Spleen (tissue), 11 donors: Measurements from ENCODE around the gene PKD2L2. TPM values are rescaled to one million over a fixed set of nuclear protein-coding genes. Genes with fewer than 3 reads are reported as not detected.
"Not testable (repeated sequence)": the region's sequence is repeated elsewhere in the genome, so short reads cannot be mapped to it uniquely, and the experiment has no call there.

Experiments
- DNase-seq: peaks from one replicate; pipeline ENCODE4 v3.0.0-alpha.2; 2020
- H3K27ac ChIP-seq, 8 donors: fragments of 200-600 bp; sonication (generic) in 7 of 8; 1 replicate in 4 of 8; 2 replicates in 4 of 8; pipeline versions ENCODE4 v1.5.0 to v1.8.0; 2016 to 2021; ENCODE audit warnings: inconsistent platforms in 4 of 8, mild to moderate bottlenecking in 4 of 8, moderate library complexity in 1 of 8
- H3K27me3 ChIP-seq, 7 donors: fragments of 200-600 bp; sonication (generic) in 6 of 7; replicated peaks in 1 of 7; 1 replicate in 4 of 7; 2 replicates in 3 of 7; pipeline versions ENCODE4 v1.5.0 to v1.8.0; 2016 to 2021; ENCODE audit warnings: inconsistent platforms in 3 of 7, mild to moderate bottlenecking in 1 of 7
- H3K36me3 ChIP-seq, 6 donors: fragments of 200-600 bp; sonication (generic) in 5 of 6; 1 replicate in 4 of 6; 2 replicates in 2 of 6; pipeline versions ENCODE4 v1.5.0 to v1.8.0; 2016 to 2021; ENCODE audit warnings: inconsistent platforms in 2 of 6
- H3K4me1 ChIP-seq, 6 donors: fragments of 200-600 bp; sonication (generic) in 5 of 6; 1 replicate in 3 of 6; 2 replicates in 3 of 6; pipeline versions ENCODE4 v1.5.0 to v1.8.0; 2016 to 2021; ENCODE audit warnings: inconsistent platforms in 3 of 6
- H3K4me3 ChIP-seq, 8 donors: fragments of 200-600 bp; sonication (generic) in 7 of 8; 1 replicate in 4 of 8; 2 replicates in 4 of 8; pipeline versions ENCODE4 v1.5.0 to v1.8.0; 2016 to 2021; ENCODE audit warnings: inconsistent platforms in 4 of 8, mild to moderate bottlenecking in 4 of 8, moderate library complexity in 2 of 8
- H3K9me3 ChIP-seq, 8 donors: fragments of 200-600 bp; sonication (generic) in 7 of 8; 1 replicate in 4 of 8; 2 replicates in 4 of 8; pipeline versions ENCODE4 v1.5.0 to v1.8.0; 2016 to 2021; ENCODE audit warnings: inconsistent platforms in 4 of 8
- POLR2A ChIP-seq, 3 donors: fragments of 450-650 bp; IDR thresholded peaks; one replicate each; pipeline ENCODE4 v1.5.1; 2017; ENCODE audit warnings: antibody characterized with exemption in 3 of 3, mild to moderate bottlenecking in 1 of 3
- POLR2AphosphoS5 ChIP-seq, 3 donors: sonication (generic); formaldehyde crosslinking; IDR thresholded peaks; one replicate each; pipeline ENCODE4 v1.5.1; 2017; ENCODE audit warnings: antibody characterized with exemption in 3 of 3
- WGBS, 5 donors: extraction: QIAGEN DNeasy Blood & Tissue Kit in 3 of 5; methylation state at CpG; one replicate each; pipeline versions ENCODE4 v1.1.5 to v1.1.7; 2013 to 2018; 5-methylcytosine and 5-hydroxymethylcytosine counted together
- intact Hi-C: fragments of 100-400 bp; cut with DNase I; formaldehyde crosslinking; loops from one replicate; pipeline ENCODE4 v1.15.0; 2023; ENCODE audit warnings: low total_unique reads
- polyA plus RNA-seq, 3 donors: library from polyadenylated mRNA; stranded (reverse); fragments of 200-250 nt; gene quantifications; one replicate each; pipeline ENCODE4 v1.2.1, GENCODE V29; 2013
- total RNA-seq, 7 donors: library from RNA; depleted of rRNA in 3 of 7; stranded (reverse); fragments of >200 nt in 3 of 7; fragmentation: NEBNext Ultra II Directional in 4 of 7; extraction: Animal tissue kit (Norgen Biotek cat#: 25700) in 4 of 7; gene quantifications; one replicate each; pipeline versions ENCODE4 v1.1.0 to v1.2.1, GENCODE V29; 2016 to 2021
- TF ChIP-seq, protein P1 (sequence below), 11 experiments: fragments of 200-600 bp in 7 of 11; fragments of 450-650 bp in 4 of 11; sonication (generic) in 4 of 11; IDR thresholded peaks in 8 of 11; conservative IDR thresholded peaks in 3 of 11; 1 replicate in 7 of 11; 2 replicates in 4 of 11; pipeline versions ENCODE4 v1.4.0 to v1.8.0; 2016 to 2021; ENCODE audit warnings: antibody characterized with exemption in 11 of 11, inconsistent platforms in 4 of 11, mild to moderate bottlenecking in 1 of 11
- donor health status: healthy with polysubstance abuse.
- donor health status: DM: no; HTN: no; CAD: no; lungs with moderate emphysema.
- donor health status: DM: no; HTN: no; CAD: no.
- donor health status: Bipolar disorder and iron deficiency.
- donor health status: healthy.
- donor health status: DM: no; HTN: no; CAD: no.
- donor health status: DM: yes; HTN: yes; CAD: no.

The PKD2L2 gene
- total and polyA plus RNA-seq, 10 donors: 0.09 to 1.8 (median 1.1) TPM; not detected in 7

GRCh38 chr5:137960141-137960540 lies 70.9 kb downstream of the PKD2L2 start:
- intact Hi-C loops: no loop called here
- H3K27me3 ChIP-seq: no peaks in the 10 kb centered on the region
- no peaks in the 10 kb centered on the region for H3K9me3 ChIP-seq
- 90 to 97% (median 94%) methylated on average over 2 of the region's 2 CpGs for WGBS, 5 donors
- no peak for TF ChIP-seq POLR2AphosphoS5 (IDR thresholded peaks at IDR 0.05)
- no peak for TF ChIP-seq POLR2A (IDR thresholded peaks at IDR 0.05)
- TF ChIP-seq, protein P1, sequence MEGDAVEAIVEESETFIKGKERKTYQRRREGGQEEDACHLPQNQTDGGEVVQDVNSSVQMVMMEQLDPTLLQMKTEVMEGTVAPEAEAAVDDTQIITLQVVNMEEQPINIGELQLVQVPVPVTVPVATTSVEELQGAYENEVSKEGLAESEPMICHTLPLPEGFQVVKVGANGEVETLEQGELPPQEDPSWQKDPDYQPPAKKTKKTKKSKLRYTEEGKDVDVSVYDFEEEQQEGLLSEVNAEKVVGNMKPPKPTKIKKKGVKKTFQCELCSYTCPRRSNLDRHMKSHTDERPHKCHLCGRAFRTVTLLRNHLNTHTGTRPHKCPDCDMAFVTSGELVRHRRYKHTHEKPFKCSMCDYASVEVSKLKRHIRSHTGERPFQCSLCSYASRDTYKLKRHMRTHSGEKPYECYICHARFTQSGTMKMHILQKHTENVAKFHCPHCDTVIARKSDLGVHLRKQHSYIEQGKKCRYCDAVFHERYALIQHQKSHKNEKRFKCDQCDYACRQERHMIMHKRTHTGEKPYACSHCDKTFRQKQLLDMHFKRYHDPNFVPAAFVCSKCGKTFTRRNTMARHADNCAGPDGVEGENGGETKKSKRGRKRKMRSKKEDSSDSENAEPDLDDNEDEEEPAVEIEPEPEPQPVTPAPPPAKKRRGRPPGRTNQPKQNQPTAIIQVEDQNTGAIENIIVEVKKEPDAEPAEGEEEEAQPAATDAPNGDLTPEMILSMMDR (IDR thresholded peaks at IDR 0.05 in 8 of 11, conservative IDR thresholded peaks at IDR 0.05 in 3 of 11): no peak
- peaks cover 2 to 98% (median 34%) of the 10 kb centered on the region in 6 donors for H3K36me3 ChIP-seq
- no peak overlapping the region for H3K27ac ChIP-seq
- H3K4me3 ChIP-seq: no peak overlapping the region
- H3K4me1 ChIP-seq: no peaks in the 10 kb centered on the region
- DNase-seq: no peak

DNA sequence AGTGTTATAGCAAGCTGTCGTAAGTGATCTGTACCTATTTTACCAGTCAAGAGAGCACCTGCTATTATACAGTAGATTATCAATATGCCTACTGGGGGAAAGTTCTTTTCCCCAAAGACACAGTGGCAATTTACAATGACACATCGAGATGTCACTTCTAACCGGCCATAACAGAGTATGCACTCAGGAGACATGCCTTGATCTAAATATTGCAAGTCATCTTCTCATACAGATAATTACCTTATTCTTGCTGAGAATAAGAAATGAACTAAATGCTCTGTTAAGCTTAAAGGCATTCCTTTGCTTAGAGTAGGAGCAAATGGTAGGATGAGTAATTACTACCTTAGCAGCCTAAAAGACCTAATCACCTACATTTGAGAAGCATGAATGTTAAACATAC lies 71.6 kb downstream of the PKD2L2 start:
- H3K36me3 ChIP-seq: peaks cover 2 to 98% (median 36%) of the 10 kb centered on the region in 6 donors
- no peaks in the 10 kb centered on the region for H3K4me1 ChIP-seq
- H3K9me3 ChIP-seq: no peaks in the 10 kb centered on the region
- no peak overlapping the region for H3K4me3 ChIP-seq
- TF ChIP-seq POLR2A (IDR thresholded peaks at IDR 0.05) (no peak), POLR2AphosphoS5 (IDR thresholded peaks at IDR 0.05) (no peak)
- TF ChIP-seq, protein P1 (IDR thresholded peaks at IDR 0.05 in 8 of 11, conservative IDR thresholded peaks at IDR 0.05 in 3 of 11): no peak
- DNase-seq: no peak
- intact Hi-C loops: no loop called here
- H3K27ac ChIP-seq: no peak overlapping the region
- H3K27me3 ChIP-seq: no peaks in the 10 kb centered on the region
- WGBS, 5 donors: 86 to 95% (median 92%) methylated on average over 3 of the region's 3 CpGs

DNA sequence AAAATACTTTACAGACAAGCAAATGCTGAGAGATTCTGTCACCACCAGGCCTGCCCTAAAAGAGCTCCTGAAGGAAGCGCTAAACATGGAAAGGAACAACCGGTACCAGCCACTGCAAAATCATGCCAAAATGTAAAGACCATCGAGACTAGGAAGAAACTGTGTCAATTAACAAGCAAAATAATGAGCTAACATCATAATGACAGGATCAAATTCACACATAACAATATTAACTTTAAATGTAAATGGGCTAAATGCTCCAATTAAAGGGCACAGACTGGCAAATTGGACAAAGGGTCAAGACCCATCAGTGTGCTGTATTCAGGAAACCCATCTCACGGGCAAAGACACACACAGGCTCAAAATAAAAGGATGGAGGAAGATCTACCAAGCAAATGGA lies 81.1 kb downstream of the PKD2L2 start:
- DNase-seq, intact Hi-C loops, H3K27me3 ChIP-seq, H3K4me1 ChIP-seq, H3K27ac ChIP-seq, H3K4me3 ChIP-seq, H3K9me3 ChIP-seq: not testable (repeated sequence)
- 96 to 99% (median 97%) methylated on average over 2 to 4 of the region's 4 CpGs for WGBS, 5 donors
- peaks cover 0 to 47% (median 21%) of the 10 kb centered on the region in 6 donors for H3K36me3 ChIP-seq

DNA sequence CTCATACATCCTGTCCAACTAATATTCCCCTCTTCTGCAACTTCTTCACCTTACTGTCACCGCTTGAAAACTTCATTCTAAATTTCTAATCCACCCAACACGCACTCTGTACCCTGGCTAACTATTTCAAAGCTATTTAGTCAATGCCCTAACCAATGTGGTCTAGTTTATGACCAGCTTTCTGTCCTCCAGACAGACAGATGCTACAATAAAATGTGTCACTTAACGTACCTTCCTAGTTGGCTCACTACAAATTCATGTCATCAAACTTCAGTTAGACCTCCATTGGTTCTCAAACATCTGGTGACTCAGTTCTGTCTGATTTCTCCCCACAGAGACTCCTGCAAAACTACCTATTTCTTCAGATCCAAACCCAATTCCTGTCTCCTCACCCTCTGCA lies 86.0 kb downstream of the PKD2L2 start:
- WGBS, 5 donors: 90 to 98% (median 94%) methylated on average over 3 of the region's 3 CpGs
- Histone ChIP-seq H3K27me3 (no peaks in the 10 kb centered on the region), H3K4me1 (no peaks in the 10 kb centered on the region), H3K36me3 (peaks cover 0 to 64% (median 22%) of the 10 kb centered on the region in 6 donors), H3K4me3 (no peak overlapping the region), H3K27ac (no peak overlapping the region), H3K9me3 (peaks cover 0 to 3% (median 1%) of the 10 kb centered on the region in 8 donors)
- TF ChIP-seq, protein P1 (IDR thresholded peaks at IDR 0.05 in 8 of 11, conservative IDR thresholded peaks at IDR 0.05 in 3 of 11): no peak
- TF ChIP-seq POLR2AphosphoS5 (IDR thresholded peaks at IDR 0.05) (no peak), POLR2A (IDR thresholded peaks at IDR 0.05) (no peak)
- intact Hi-C loops: no loop called here
- DNase-seq: no peak

GRCh38 chr5:137989419-137989818 lies 100.2 kb downstream of the PKD2L2 start:
- TF ChIP-seq POLR2AphosphoS5 (IDR thresholded peaks at IDR 0.05) (no peak), POLR2A (IDR thresholded peaks at IDR 0.05) (no peak)
- TF ChIP-seq, protein P1 (IDR thresholded peaks at IDR 0.05 in 8 of 11, conservative IDR thresholded peaks at IDR 0.05 in 3 of 11): no peak
- WGBS, 5 donors: 94 to 99% (median 97%) methylated on average over 5 of the region's 5 CpGs
- no peak overlapping the region for H3K4me3 ChIP-seq
- DNase-seq: no peak
- H3K9me3 ChIP-seq: no peaks in the 10 kb centered on the region
- no peak overlapping the region for H3K27ac ChIP-seq
- H3K27me3 ChIP-seq: no peaks in the 10 kb centered on the region
- peaks cover 0 to 76% (median 17%) of the 10 kb centered on the region in 6 donors for H3K36me3 ChIP-seq
- peaks cover under 1 to 20% (median 3%) of the 10 kb centered on the region in 6 donors for H3K4me1 ChIP-seq
- intact Hi-C loops: no loop called here
